K562 (cell line): ENCODE results near the gene OR8A1. TPM values are rescaled to one million over a fixed set of nuclear protein-coding genes. Genes with fewer than 3 reads are reported as not detected.

Experiments used
- ATAC-seq: fragments of 200-7000 bp; cut with Tn5 transposase; 3 replicates; pipeline ENCODE4 v1.9.1; 2020; ENCODE audit warnings: moderate library complexity
- BruUV-seq: library from RNA; stranded (reverse); fragments of 400-500 nt; replicated peaks from 2 replicates; lab custom pipeline; 2021; lab: Mats Ljungman, UMichigan
- CTCF ChIA-PET: fragments of 300-600 bp; formaldehyde crosslinking; extraction: SDS; loops from one replicate; lab custom pipeline; 2021; ENCODE audit warnings: low intra/inter-chr PET ratio; lab: Yijun Ruan, JAX
- POLR2A ChIA-PET: fragments of 300-600, 350-650 bp; sonication (Branson Sonifier 250); formaldehyde crosslinking; extraction: SDS; loops from one replicate; lab custom pipeline; 2021; ENCODE audit warnings: antibody characterized with exemption, inconsistent platforms; lab: Yijun Ruan, JAX
- DNase-seq, 4 experiments: peaks; one replicate each; pipeline versions ENCODE4 v3.0.0 to v3.0.0-alpha.2; 2011 to 2018; ENCODE audit warnings: low spot score in 3 of 4, mixed read lengths in 3 of 4; ENCODE audit errors: extremely low read depth in 1 of 4
- FAIRE-seq: peaks from 2 replicates; lab custom pipeline; 2011; peaks lifted over from hg19 to GRCh38; lab: Jason Lieb, UNC
- H2AFZ ChIP-seq: 2 replicates; pipeline ENCODE4 v1.6.0; 2011; ENCODE audit warnings: low read depth, low read length, control low read depth, inconsistent platforms
- H3K27ac ChIP-seq: fragments of 200-600 bp; 3 replicates; pipeline ENCODE4 v1.8.0; 2011; ENCODE audit warnings: low read depth, mild to moderate bottlenecking, control low read depth, inconsistent platforms, low read length, moderate library complexity, mixed read lengths; ENCODE audit errors: extremely low read depth
- H3K27me3 ChIP-seq, 2 experiments: fragments of 300-600 bp in 1 of 2; 2 replicates in 1 of 2; 3 replicates in 1 of 2; pipeline versions ENCODE4 v1.6.0 to v1.8.0; 2011; ENCODE audit warnings: inconsistent platforms in 2 of 2, low read length in 2 of 2, mild to moderate bottlenecking in 1 of 2, mixed read lengths in 1 of 2, moderate library complexity in 1 of 2; ENCODE audit not compliant: control insufficient read depth in 2 of 2, insufficient read depth in 2 of 2
- H3K36me3 ChIP-seq: fragments of 300-600 bp; 3 replicates; pipeline ENCODE4 v1.8.0; 2011; ENCODE audit warnings: mild to moderate bottlenecking, low read length, inconsistent platforms; ENCODE audit not compliant: control insufficient read depth, insufficient read depth
- H3K4me1 ChIP-seq, 2 experiments: fragments of 200-600 bp in 1 of 2; replicated peaks in 1 of 2; 2 replicates in 1 of 2; 3 replicates in 1 of 2; pipeline versions ENCODE4 v1.5.1 to v1.8.0; 2011; ENCODE audit warnings: inconsistent platforms in 2 of 2, low read length in 2 of 2, mild to moderate bottlenecking in 1 of 2, mixed read lengths in 1 of 2, moderate library complexity in 1 of 2; ENCODE audit not compliant: control insufficient read depth in 2 of 2, insufficient read depth in 2 of 2
- H3K4me2 ChIP-seq: 2 replicates; pipeline ENCODE4 v1.6.1; 2011; ENCODE audit warnings: low read length, control low read depth, inconsistent platforms, mixed read lengths; ENCODE audit not compliant: insufficient read depth
- H3K4me3 ChIP-seq: fragments of 200-600 bp; sonication (generic), shearing (Covaris generic); 2 replicates; pipeline ENCODE4 v1.5.1; 2016; ENCODE audit warnings: control low read depth, inconsistent platforms
- H3K79me2 ChIP-seq: fragments of 200-600 bp; 3 replicates; pipeline ENCODE4 v1.8.0; 2011; ENCODE audit warnings: low read length, inconsistent platforms; ENCODE audit not compliant: control insufficient read depth, insufficient read depth
- H3K9ac ChIP-seq, 2 experiments: 2 replicates each; pipeline versions ENCODE4 v1.6.0 to v1.6.1; 2011; ENCODE audit warnings: low read depth in 2 of 2, low read length in 2 of 2, control low read depth in 1 of 2, inconsistent platforms in 1 of 2, mild to moderate bottlenecking in 1 of 2, mixed read lengths in 1 of 2; ENCODE audit not compliant: insufficient read depth in 1 of 2
- H3K9me1 ChIP-seq: one replicate; pipeline ENCODE4 v1.6.0; 2011; ENCODE audit warnings: inconsistent platforms, mild to moderate bottlenecking, low read length, moderate library complexity; ENCODE audit not compliant: control insufficient read depth, insufficient read depth
- H3K9me3 ChIP-seq: replicated peaks from 2 replicates; pipeline ENCODE4 v1.5.1; 2011; ENCODE audit warnings: low read depth, low read length, inconsistent platforms; ENCODE audit not compliant: control insufficient read depth, insufficient read depth
- H4K20me1 ChIP-seq: replicated peaks from 2 replicates; pipeline ENCODE4 v1.6.1; 2011; ENCODE audit warnings: low read length, inconsistent platforms, mixed read lengths; ENCODE audit not compliant: control insufficient read depth, insufficient read depth
- AFF1 ChIP-seq, 2 experiments: fragments of 450-650 bp; IDR thresholded peaks; 2 replicates each; pipeline ENCODE4 v1.6.1; 2018; ENCODE audit warnings: mild to moderate bottlenecking in 2 of 2, low read depth in 1 of 2; ENCODE audit not compliant: partially characterized antibody in 2 of 2
- GTF2E2 ChIP-seq: fragments of 200-800 bp; sonication (Bioruptor generic); IDR thresholded peaks from 2 replicates; pipeline ENCODE4 v1.6.1; 2016; ENCODE audit warnings: missing genetic modification characterization, missing compliant biosample characterization
- KDM4B ChIP-seq, 2 experiments: fragments of 450-650 bp in 1 of 2; sonication (generic) in 1 of 2; IDR thresholded peaks; 2 replicates each; pipeline ENCODE4 v1.6.1; 2016 to 2017; ENCODE audit warnings: borderline replicate concordance in 2 of 2, antibody characterized with exemption in 1 of 2, low read depth in 1 of 2, mild to moderate bottlenecking in 1 of 2
- NR3C1 ChIP-seq: sonication (generic); formaldehyde crosslinking; IDR thresholded peaks from 2 replicates; pipeline ENCODE4 v1.8.1; 2022; ENCODE audit warnings: missing genetic modification reagents
- ZEB2 ChIP-seq: fragments of 450-650 bp; IDR thresholded peaks from 2 replicates; pipeline ENCODE4 v1.6.1; 2016
- ZNF444 ChIP-seq: fragments of 250-450 bp; sonication (Bioruptor Pico); IDR thresholded peaks from 2 replicates; pipeline ENCODE4 v1.4.0; 2020; ENCODE audit warnings: mild to moderate bottlenecking, moderate library complexity
- ZNF695 ChIP-seq: fragments of 450-650 bp; formaldehyde crosslinking; IDR thresholded peaks from 2 replicates; pipeline ENCODE4 v1.4.0; 2020; ENCODE audit warnings: mild to moderate bottlenecking, moderate library complexity
- ZNF764 ChIP-seq: fragments of 250-450 bp; sonication (Bioruptor Pico); IDR thresholded peaks from 2 replicates; pipeline ENCODE4 v1.4.0; 2020; ENCODE audit warnings: low read depth, mild to moderate bottlenecking, moderate library complexity
- ZNF778 ChIP-seq: fragments of 450-650 bp; formaldehyde crosslinking; IDR thresholded peaks from 2 replicates; pipeline ENCODE4 v1.4.0; 2020; ENCODE audit warnings: mild to moderate bottlenecking, moderate library complexity
- WGBS: fragments of 100-300 bp; shearing (Covaris generic); methylation state at CpG from one replicate; pipeline ENCODE4 v1.1.6; 2016; ENCODE audit warnings: low coverage, mixed read lengths; ENCODE audit not compliant: insufficient coverage; ENCODE audit errors: missing lambda C conversion rate; 5-methylcytosine and 5-hydroxymethylcytosine counted together
- in situ Hi-C: fragments of 300-500 bp; cut with MboI; formaldehyde crosslinking; loops from 4 replicates; pipeline ENCODE4 v1.15.0; 2018; ENCODE audit warnings: inconsistent platforms, mixed read lengths
- intact Hi-C: fragments of 100-400 bp; cut with micrococcal nuclease; formaldehyde crosslinking; loops from 2 replicates; pipeline ENCODE4 v1.14.2; 2022
- polyA plus RNA-seq, 8 experiments: library from polyadenylated mRNA; depleted of rRNA in 4 of 8; stranded (reverse) in 5 of 8; unstranded in 3 of 8; fragments of >200 nt; fragmentation: Nextera tagmentation in 2 of 8; fragmentation: Illumina TruSeq in 1 of 8; extraction: Ambion mirVana in 2 of 8; extraction: Trizol in 1 of 8; gene quantifications; 2 replicates each; pipeline versions ENCODE4 v1.2.1 to v1.2.3, GENCODE V29; 2011 to 2014; ENCODE audit warnings: inconsistent platforms in 1 of 8, missing spikeins in 1 of 8
- total RNA-seq, 7 experiments: library from RNA; depleted of rRNA in 6 of 7; stranded (reverse); fragments of >200 nt in 6 of 7; fragmentation: Illumina TruSeq in 2 of 7; extraction: Trizol in 2 of 7; gene quantifications; 2 replicates each; pipeline versions ENCODE4 v1.2.1 to v1.2.3, GENCODE V29; 2011 to 2021; ENCODE audit warnings: low replicate concordance in 1 of 7

The OR8A1 gene
- total and polyA plus RNA-seq, 9 of the 15 experiments (the other 6 are each of a cell fraction or from before 2014, with no cell fraction given), result 0.27 to 2.7 (median 1.4) TPM

GRCh38 chr11:124578761-124579160 is 9.0 kb downstream of the OR8A1 start:
- no peaks in the 10 kb centered on the region for H3K9me1 ChIP-seq
- POLR2A ChIA-PET, result interaction anchor here (1.1 kb wide), 1 partner anchor 220 kb away, joined by 4 read pairs; no protein-coding TSS in a partner anchor
- intact Hi-C loops (no loop called here), in situ Hi-C loops (loop anchor here (25.0 kb wide), 1 partner anchor 516 kb away; no protein-coding TSS in a partner anchor)
- no peak for DNase-seq
- peaks cover 0 to 5% of the 10 kb centered on the region in 2 experiments; a peak in 3 of 5 replicates for H3K4me1 ChIP-seq
- 11% methylated on average over 4 of the region's 4 CpGs for WGBS
- TF ChIP-seq NR3C1 (CRISPR knock-in tag) (no peak), AFF1 (IDR thresholded peaks at IDR 0.05; ENCODE audit: low read depth in 1 of 2, partially characterized antibody in 2 of 2) (no peak), ZNF778 (no peak), ZNF444 (CRISPR knock-in tag) (no peak), ZEB2 (no peak), ZNF764 (no peak), GTF2E2 (no peak), KDM4B (IDR thresholded peaks at IDR 0.05; ENCODE audit: borderline replicate concordance in 2 of 2, low read depth in 1 of 2) (no peak), ZNF695 (CRISPR knock-in tag) (no peak)
- no peaks in the 10 kb centered on the region for H3K36me3 ChIP-seq
- no peak overlapping the region for H2AFZ ChIP-seq
- CTCF ChIA-PET, result no interaction called here
- peak; percentile 40 for FAIRE-seq
- no peak overlapping the region for H3K9ac ChIP-seq
- BruUV-seq, result no TSS peak
- no peaks in the 10 kb centered on the region for H3K27me3 ChIP-seq
- no peaks in the 10 kb centered on the region for H4K20me1 ChIP-seq
- H3K4me3 ChIP-seq, result no peak overlapping the region
- no peak overlapping the region for H3K4me2 ChIP-seq
- no peak overlapping the region for H3K27ac ChIP-seq
- no peaks in the 10 kb centered on the region for H3K9me3 ChIP-seq
- ATAC-seq, result no peak
- no peaks in the 10 kb centered on the region for H3K79me2 ChIP-seq
